Measurements from ENCODE around the gene ANXA10. TPM values are rescaled to one million over a fixed set of nuclear protein-coding genes. Genes with fewer than 3 reads are reported as not detected.
A peak's percentile ranks its signal among the peaks of the same experiment; 100 is the strongest.

Gene ANXA10
- total and polyA plus RNA-seq, 2 experiments from 2014 or later, result 0.22 to 0.44 TPM

DNA sequence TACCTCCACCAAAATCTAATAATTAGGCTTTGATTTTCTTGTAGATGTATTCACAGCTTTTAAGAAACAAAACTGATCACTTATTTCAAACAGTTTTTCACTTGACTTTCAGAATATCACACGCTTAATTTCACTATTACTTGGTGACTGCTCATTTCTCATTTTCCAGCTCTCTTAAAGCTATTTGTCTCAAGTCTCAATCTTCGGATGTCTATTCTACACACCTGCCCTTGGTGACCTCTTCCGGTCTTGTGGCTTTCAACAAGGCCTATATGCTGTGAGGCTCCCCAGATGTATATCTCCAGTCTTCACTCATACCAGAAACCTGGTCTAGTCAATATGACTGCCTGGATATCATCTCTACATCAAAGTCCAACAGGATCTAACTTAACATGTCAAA is 34.9 kb upstream of the ANXA10 start:
- no peak overlapping the region for H3K4me3 ChIP-seq
- DNase-seq, result no peak
- no peak overlapping the region for H3K9ac ChIP-seq
- H3K4me1 ChIP-seq (ENCODE audit: insufficient read depth), result 0 out of 2 replicates have a peak, but pooled peaks cover 10% of the 10 kb centered on the region
- H3F3A ChIP-seq (ENCODE audit: insufficient read depth), result no peaks in the 10 kb centered on the region
- TF ChIP-seq EZH2phosphoT487 (IDR thresholded peaks at IDR 0.05; ENCODE audit: insufficient read depth, low read depth) (no peak), EZH2 (IDR thresholded peaks at IDR 0.05; ENCODE audit: insufficient read depth, poor library complexity, severe bottlenecking) (no peak)
- in situ Hi-C loops (cut with MboI), result loop anchor here (25.0 kb wide), 2 partner anchors 1045 to 1895 kb away; no protein-coding TSS in a partner anchor
- no peak overlapping the region for H3K4me2 ChIP-seq (ENCODE audit: unreplicated experiment)
- no peak overlapping the region for H2AFZ ChIP-seq
- no peaks in the 10 kb centered on the region for H3K36me3 ChIP-seq (ENCODE audit: low read depth)
- peaks cover 18% of the 10 kb centered on the region for H3K27me3 ChIP-seq (replicated peaks; ENCODE audit: insufficient read depth)
- H3K9me3 ChIP-seq (ENCODE audit: low read depth), result no peaks in the 10 kb centered on the region
- 45 to 59% methylated on average over 3 of the region's 3 CpGs for WGBS, 2 experiments (ENCODE audit: low coverage in 1 of 2, low lambda C conversion rate in 2 of 2, missing lambda C conversion rate in 2 of 2)
- H3K79me2 ChIP-seq (ENCODE audit: insufficient read depth), result no peaks in the 10 kb centered on the region
- no peaks in the 10 kb centered on the region for H4K20me1 ChIP-seq (ENCODE audit: insufficient read depth)
- H3K9me2 ChIP-seq (ENCODE audit: insufficient read depth), result no peaks in the 10 kb centered on the region
- no peak overlapping the region for H3K27ac ChIP-seq

DNA sequence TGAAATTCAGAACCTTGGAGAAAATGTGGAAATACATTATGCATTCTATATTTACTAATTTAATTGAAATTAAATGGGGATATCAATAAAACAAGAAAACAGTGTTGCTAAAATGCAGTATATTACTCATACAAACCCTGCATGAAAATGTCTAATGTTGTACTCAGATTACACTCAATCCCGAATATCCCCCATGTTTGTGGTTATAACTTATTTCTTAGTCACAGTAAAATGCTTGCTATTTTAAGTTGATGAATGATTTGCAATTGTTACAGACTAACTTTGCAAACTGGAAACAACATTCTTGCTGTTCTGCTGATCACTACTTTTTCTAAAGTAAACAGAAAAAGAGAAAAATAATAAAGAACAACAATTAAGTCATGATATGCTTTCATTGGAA is 33.1 kb upstream of the ANXA10 start:
- H3K27ac ChIP-seq, result no peak overlapping the region
- H3K36me3 ChIP-seq (ENCODE audit: low read depth), result no peaks in the 10 kb centered on the region
- TF ChIP-seq EZH2 (IDR thresholded peaks at IDR 0.05; ENCODE audit: insufficient read depth, poor library complexity, severe bottlenecking), result no peak
- TF ChIP-seq EZH2phosphoT487 (IDR thresholded peaks at IDR 0.05; ENCODE audit: insufficient read depth, low read depth), result no peak
- H2AFZ ChIP-seq, result no peak overlapping the region
- H3K4me3 ChIP-seq, result no peak overlapping the region
- H3K4me1 ChIP-seq (ENCODE audit: insufficient read depth), result 0 out of 2 replicates have a peak, but pooled peaks cover 10% of the 10 kb centered on the region
- peak; percentile 53 for DNase-seq
- 0 out of 2 replicates have a peak, but pooled peaks cover 5% of the 10 kb centered on the region for H3K27me3 ChIP-seq (replicated peaks; ENCODE audit: insufficient read depth)
- WGBS, 2 experiments (ENCODE audit: low coverage in 1 of 2, low lambda C conversion rate in 2 of 2, missing lambda C conversion rate in 2 of 2), result 4 to 7% methylated on average over 1 of the region's 1 CpG
- H3K9ac ChIP-seq, result no peak overlapping the region
- H4K20me1 ChIP-seq (ENCODE audit: insufficient read depth), result no peaks in the 10 kb centered on the region
- no peaks in the 10 kb centered on the region for H3K9me3 ChIP-seq (ENCODE audit: low read depth)
- no peaks in the 10 kb centered on the region for H3K79me2 ChIP-seq (ENCODE audit: insufficient read depth)
- H3K9me2 ChIP-seq (ENCODE audit: insufficient read depth), result no peaks in the 10 kb centered on the region
- no peak overlapping the region for H3K4me2 ChIP-seq (ENCODE audit: unreplicated experiment)
- in situ Hi-C loops (cut with MboI), result loop anchor here (25.0 kb wide), 2 partner anchors 1047 to 1897 kb away; no protein-coding TSS in a partner anchor
- H3F3A ChIP-seq (ENCODE audit: insufficient read depth), result no peaks in the 10 kb centered on the region

DNA sequence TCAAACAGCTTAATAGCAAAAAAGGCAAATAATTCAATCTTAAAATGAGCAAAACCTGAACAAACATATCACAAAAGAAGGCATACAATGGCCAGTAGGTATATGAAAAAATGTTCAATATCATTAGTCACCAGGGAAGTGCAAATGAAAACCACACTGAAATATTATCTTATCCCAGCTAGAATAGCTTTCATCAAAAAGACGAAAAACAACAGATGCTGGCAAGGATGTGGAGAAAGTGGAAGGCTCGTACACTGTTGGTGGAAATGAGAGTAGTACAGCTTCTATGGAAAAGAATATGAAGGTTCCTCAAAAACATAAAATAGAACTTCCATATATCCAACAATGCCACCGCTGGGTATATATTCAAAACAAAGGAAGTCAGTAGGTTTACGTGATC is 29.3 kb upstream of the ANXA10 start:
- H3K9me2 ChIP-seq (ENCODE audit: insufficient read depth), result no peaks in the 10 kb centered on the region
- H3K36me3 ChIP-seq (ENCODE audit: low read depth), result no peaks in the 10 kb centered on the region
- H3K27ac ChIP-seq, result no peak overlapping the region
- H3K4me3 ChIP-seq, result no peak overlapping the region
- DNase-seq, result no peak
- H3K79me2 ChIP-seq (ENCODE audit: insufficient read depth), result no peaks in the 10 kb centered on the region
- H2AFZ ChIP-seq, result no peak overlapping the region
- H3K4me2 ChIP-seq (ENCODE audit: unreplicated experiment), result no peak overlapping the region
- TF ChIP-seq EZH2 (IDR thresholded peaks at IDR 0.05; ENCODE audit: insufficient read depth, poor library complexity, severe bottlenecking), result no peak
- TF ChIP-seq EZH2phosphoT487 (IDR thresholded peaks at IDR 0.05; ENCODE audit: insufficient read depth, low read depth), result no peak
- H3K4me1 ChIP-seq (ENCODE audit: insufficient read depth), result 0 out of 2 replicates have a peak, but pooled peaks cover 10% of the 10 kb centered on the region
- in situ Hi-C loops (cut with MboI), result loop anchor here (25.0 kb wide), 2 partner anchors 1051 to 1901 kb away; no protein-coding TSS in a partner anchor
- H3K27me3 ChIP-seq (replicated peaks; ENCODE audit: insufficient read depth), result no peaks in the 10 kb centered on the region
- no peaks in the 10 kb centered on the region for H3F3A ChIP-seq (ENCODE audit: insufficient read depth)
- H3K9me3 ChIP-seq (ENCODE audit: low read depth), result no peaks in the 10 kb centered on the region
- H4K20me1 ChIP-seq (ENCODE audit: insufficient read depth), result no peaks in the 10 kb centered on the region
- H3K9ac ChIP-seq, result no peak overlapping the region
- WGBS, 2 experiments (ENCODE audit: low coverage in 1 of 2, low lambda C conversion rate in 2 of 2, missing lambda C conversion rate in 2 of 2), result 42 to 49% methylated on average over 4 of the region's 4 CpGs

DNA sequence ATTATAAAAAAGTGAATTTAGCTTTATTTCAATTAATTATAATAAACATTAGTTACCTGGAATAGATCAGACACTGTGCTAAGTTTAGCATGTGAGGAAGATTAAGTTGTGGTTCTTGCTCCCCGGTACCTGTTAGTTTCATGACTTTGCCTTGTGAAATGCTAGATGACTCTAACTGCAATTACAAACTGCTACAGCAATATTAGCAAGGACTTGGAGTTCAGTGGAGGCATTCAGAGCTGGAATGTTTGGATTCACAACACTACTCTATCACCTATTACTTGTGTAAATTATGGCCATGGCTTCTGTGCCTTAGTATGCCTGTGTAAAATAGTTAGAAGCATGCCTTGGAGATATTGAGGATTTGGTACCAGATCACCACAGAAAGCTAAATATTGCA is 21.4 kb upstream of the ANXA10 start:
- H3K79me2 ChIP-seq (ENCODE audit: insufficient read depth), result no peaks in the 10 kb centered on the region
- in situ Hi-C loops (cut with MboI), result loop anchor here (25.0 kb wide), 2 partner anchors 1059 to 1909 kb away; no protein-coding TSS in a partner anchor
- no peak overlapping the region for H3K9ac ChIP-seq
- WGBS, 2 experiments (ENCODE audit: low coverage in 1 of 2, low lambda C conversion rate in 2 of 2, missing lambda C conversion rate in 2 of 2), result 41 to 56% methylated on average over 1 of the region's 1 CpG
- H3K27ac ChIP-seq, result no peak overlapping the region
- H3K4me1 ChIP-seq (ENCODE audit: insufficient read depth), result no peaks in the 10 kb centered on the region
- H3K36me3 ChIP-seq (ENCODE audit: low read depth), result no peaks in the 10 kb centered on the region
- no peaks in the 10 kb centered on the region for H4K20me1 ChIP-seq (ENCODE audit: insufficient read depth)
- no peak overlapping the region for H2AFZ ChIP-seq
- no peaks in the 10 kb centered on the region for H3F3A ChIP-seq (ENCODE audit: insufficient read depth)
- no peak for TF ChIP-seq EZH2 (IDR thresholded peaks at IDR 0.05; ENCODE audit: insufficient read depth, poor library complexity, severe bottlenecking)
- no peak for TF ChIP-seq EZH2phosphoT487 (IDR thresholded peaks at IDR 0.05; ENCODE audit: insufficient read depth, low read depth)
- no peaks in the 10 kb centered on the region for H3K27me3 ChIP-seq (replicated peaks; ENCODE audit: insufficient read depth)
- no peaks in the 10 kb centered on the region for H3K9me3 ChIP-seq (ENCODE audit: low read depth)
- no peak for DNase-seq
- no peak overlapping the region for H3K4me2 ChIP-seq (ENCODE audit: unreplicated experiment)
- no peaks in the 10 kb centered on the region for H3K9me2 ChIP-seq (ENCODE audit: insufficient read depth)
- no peak overlapping the region for H3K4me3 ChIP-seq
